ACC112 (cell line): Measurements from ENCODE around the gene TRMU.

Experiments
- H2AFZ ChIP-seq: fragments of 200-600 bp; sonication (generic); one replicate; pipeline ENCODE4 v1.6.0; 2017; ENCODE audit warnings: antibody characterized with exemption, low read length; ENCODE audit not compliant: unreplicated experiment
- H3K27ac ChIP-seq: fragments of 200-600 bp; sonication (generic); 2 replicates; pipeline ENCODE4 v1.5.1; 2014; ENCODE audit warnings: low read depth, mild to moderate bottlenecking, antibody characterized with exemption, low read length, moderate library complexity
- H3K27me3 ChIP-seq: fragments of 200-600 bp; sonication (generic); 2 replicates; pipeline ENCODE4 v1.6.1; 2014; ENCODE audit warnings: mild to moderate bottlenecking, antibody characterized with exemption, low read length, moderate library complexity, mixed read lengths; ENCODE audit not compliant: insufficient read depth
- H3K36me3 ChIP-seq: fragments of 200-600 bp; sonication (generic); 2 replicates; pipeline ENCODE4 v1.6.1; 2016; ENCODE audit warnings: mild to moderate bottlenecking, antibody characterized with exemption, low read length, moderate library complexity, mixed read lengths; ENCODE audit not compliant: insufficient read depth
- H3K4me1 ChIP-seq: fragments of 200-600 bp; sonication (generic); one replicate; pipeline ENCODE4 v1.6.1; 2016; ENCODE audit warnings: low read length, mixed read lengths; ENCODE audit not compliant: insufficient read depth, unreplicated experiment, control insufficient read depth
- H3K4me3 ChIP-seq: fragments of 200-600 bp; sonication (generic); 2 replicates; pipeline ENCODE4 v1.5.1; 2014; ENCODE audit warnings: mild to moderate bottlenecking, low read depth, low read length
- H3K79me2 ChIP-seq: fragments of 200-600 bp; sonication (generic); one replicate; pipeline ENCODE4 v1.6.0; 2016; ENCODE audit warnings: low read length; ENCODE audit not compliant: control insufficient read depth, unreplicated experiment, insufficient read depth

The TRMU gene

GRCh38 chr22:46365166-46365624, 29.7 kb downstream of the TRMU start:
- Histone ChIP-seq H2AFZ (no peak overlapping the region), H3K4me3 (no peak overlapping the region), H3K4me1 (no peaks in the 10 kb centered on the region), H3K27me3 (no peaks in the 10 kb centered on the region), H3K79me2 (no peaks in the 10 kb centered on the region), H3K27ac (no peak overlapping the region), H3K36me3 (no peaks in the 10 kb centered on the region)

DNA sequence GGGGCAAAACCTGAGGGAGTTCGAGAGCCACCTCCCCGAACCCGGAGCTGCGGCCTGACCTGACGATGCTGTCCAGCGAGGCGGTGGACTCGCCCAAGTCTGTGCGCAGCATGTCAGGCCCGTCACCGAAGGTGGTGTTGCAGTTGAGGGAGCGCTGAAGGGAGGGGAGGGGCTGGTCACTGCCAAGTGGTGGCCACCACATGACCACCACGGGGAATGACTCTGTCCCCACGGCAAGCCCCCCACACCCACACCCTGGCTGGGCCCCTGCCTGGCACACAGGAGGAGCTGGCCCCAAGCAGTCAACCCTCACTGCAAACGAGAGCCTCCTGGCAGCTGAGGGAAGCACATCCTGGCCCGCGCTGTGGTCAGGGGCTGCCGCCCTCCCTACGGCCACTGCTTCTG, 30.8 kb downstream of the TRMU start:
- Histone ChIP-seq H3K36me3 (no peaks in the 10 kb centered on the region), H3K4me3 (no peak overlapping the region), H3K4me1 (no peaks in the 10 kb centered on the region), H2AFZ (no peak overlapping the region), H3K27me3 (no peaks in the 10 kb centered on the region), H3K79me2 (no peaks in the 10 kb centered on the region), H3K27ac (no peak overlapping the region)

DNA sequence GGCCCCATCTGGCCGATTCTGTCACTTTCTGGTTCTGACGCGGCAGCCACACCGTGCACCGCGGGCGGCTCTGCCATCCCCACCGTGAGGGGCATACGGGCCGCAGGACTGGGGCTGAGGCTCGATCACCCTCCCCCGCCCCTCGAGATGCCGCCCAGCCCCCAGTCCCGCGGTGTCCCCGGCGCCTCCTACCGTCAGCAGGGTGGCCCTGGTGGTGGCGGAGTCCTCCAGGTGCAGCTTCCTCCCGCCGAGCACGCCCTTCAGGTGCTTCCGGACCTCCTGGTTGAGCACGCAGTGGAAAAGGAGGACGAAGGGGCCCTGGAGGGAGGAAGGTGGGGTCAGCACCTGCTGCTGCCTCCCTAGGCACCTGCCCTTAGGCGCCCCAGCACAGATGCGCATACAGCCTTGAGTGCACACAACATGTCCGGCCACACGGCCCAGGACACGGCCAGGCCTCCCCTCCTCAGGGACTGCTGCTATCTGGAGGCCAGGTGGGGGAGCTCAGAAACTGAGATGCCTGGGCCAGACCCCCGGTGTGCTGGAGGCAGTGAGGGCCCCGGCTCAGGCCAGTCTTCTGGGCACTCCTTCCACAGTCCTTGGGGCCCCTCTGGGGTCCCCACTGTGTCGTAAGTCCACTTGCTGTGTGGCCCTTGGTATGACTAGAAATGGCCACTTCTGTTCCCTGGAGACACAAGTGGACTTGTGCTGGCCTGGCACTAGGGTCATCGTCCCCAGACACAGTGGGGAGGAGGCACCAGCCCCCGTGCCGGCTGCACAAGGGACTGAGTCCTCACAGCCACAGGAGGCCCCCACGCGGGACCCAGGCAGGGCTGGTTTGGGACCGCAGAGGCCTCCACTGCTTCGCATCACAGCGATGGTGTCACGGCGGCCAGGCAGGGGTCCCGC, 31.5 kb downstream of the TRMU start:
- no peak overlapping the region for H3K4me3 ChIP-seq
- H3K36me3 ChIP-seq = no peaks in the 10 kb centered on the region
- H3K27me3 ChIP-seq = no peaks in the 10 kb centered on the region
- no peaks in the 10 kb centered on the region for H3K4me1 ChIP-seq
- H3K79me2 ChIP-seq = no peaks in the 10 kb centered on the region
- H3K27ac ChIP-seq = no peak overlapping the region
- H2AFZ ChIP-seq = no peak overlapping the region

DNA sequence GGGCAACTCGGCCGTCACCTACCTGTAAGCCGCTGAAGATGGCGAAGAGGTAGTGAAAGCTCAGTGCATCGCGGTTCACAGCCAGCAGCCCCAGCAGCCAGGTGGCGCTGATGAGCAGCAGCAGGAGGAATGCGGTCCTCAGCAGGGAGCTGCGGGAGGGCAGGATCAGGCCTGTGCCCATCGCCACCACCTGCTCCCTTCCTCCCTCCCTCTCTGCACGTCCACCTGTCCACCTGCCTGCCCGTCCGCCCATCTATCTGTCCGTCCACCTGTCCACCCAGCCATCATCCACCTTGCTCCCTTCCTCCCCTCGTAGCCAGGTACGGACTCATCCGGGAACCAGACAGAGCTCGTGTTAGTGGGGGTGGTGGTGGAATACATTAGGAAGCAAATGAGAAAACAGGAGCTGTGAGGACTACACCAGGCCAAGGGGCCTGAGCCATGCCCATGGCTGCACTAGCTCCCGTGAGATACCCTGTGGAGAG, 32.2 kb downstream of the TRMU start:
- Histone ChIP-seq H3K4me1 (no peaks in the 10 kb centered on the region), H3K27ac (no peak overlapping the region), H3K27me3 (no peaks in the 10 kb centered on the region), H3K36me3 (no peaks in the 10 kb centered on the region), H3K4me3 (no peak overlapping the region), H2AFZ (no peak overlapping the region), H3K79me2 (no peaks in the 10 kb centered on the region)

DNA sequence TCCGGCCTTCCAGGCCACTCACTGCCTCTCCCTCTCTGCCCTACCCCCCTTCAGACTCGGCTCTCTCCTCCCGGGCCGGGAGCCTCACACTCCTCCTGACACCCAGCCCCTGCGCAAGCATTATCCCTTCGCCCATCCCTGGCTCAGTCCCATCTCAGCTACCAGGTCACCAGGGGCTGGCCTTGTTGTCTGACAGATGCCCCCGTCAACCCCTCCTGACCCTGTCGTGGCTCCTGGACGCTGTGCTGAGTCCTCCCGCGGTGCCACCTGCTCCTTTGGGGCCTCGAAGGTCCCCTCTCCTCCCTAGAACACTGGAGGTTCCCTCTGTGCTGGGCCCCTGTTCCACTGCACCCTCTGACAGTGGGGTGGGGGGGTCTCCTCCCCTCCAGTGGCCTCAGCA, 32.9 kb downstream of the TRMU start:
- Histone ChIP-seq H3K4me3 (no peak overlapping the region), H2AFZ (no peak overlapping the region), H3K27ac (no peak overlapping the region), H3K79me2 (no peaks in the 10 kb centered on the region), H3K36me3 (no peaks in the 10 kb centered on the region), H3K4me1 (no peaks in the 10 kb centered on the region), H3K27me3 (no peaks in the 10 kb centered on the region)

DNA sequence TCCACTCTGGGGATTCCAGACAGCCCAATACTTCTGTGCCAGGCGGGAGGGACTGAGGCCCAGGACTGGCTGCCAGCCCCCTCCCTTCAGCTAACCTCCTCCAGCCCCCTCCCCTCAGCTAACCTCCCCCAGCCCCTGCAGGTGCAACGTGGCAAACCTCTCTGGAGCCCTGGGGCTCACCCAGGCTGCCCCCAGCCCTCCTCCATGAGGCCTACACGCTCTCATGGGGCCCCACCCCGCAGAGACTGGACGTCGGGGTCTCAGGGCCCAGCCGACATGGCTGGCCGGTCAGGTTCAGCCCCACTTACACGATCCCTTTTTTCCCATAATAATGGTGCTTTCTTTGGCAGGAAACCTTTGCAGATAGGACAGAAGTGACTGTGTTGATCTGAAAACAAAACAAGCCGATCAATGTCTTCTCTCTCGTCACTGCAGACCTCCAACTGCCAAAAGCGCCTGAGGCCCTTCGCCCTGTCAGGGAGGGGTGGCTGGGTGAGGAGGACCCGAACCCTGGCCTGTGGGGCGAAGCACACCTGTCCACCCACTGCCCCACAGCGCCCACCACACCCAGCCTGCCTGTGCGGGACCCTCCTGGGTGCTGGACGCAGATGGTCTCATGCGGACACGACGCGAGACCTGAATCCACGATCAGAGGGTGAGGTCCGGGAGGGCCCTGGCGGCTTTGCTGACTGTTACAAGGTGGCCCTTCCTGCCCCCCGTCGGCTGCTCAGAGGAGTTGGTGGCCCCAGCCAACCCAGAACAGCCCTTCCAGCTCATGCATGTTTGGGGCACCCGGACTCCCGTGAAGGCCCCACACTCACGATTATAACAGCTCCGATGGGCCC, 33.6 kb downstream of the TRMU start:
- Histone ChIP-seq H3K4me3 (no peak overlapping the region), H3K36me3 (no peaks in the 10 kb centered on the region), H3K4me1 (no peaks in the 10 kb centered on the region), H3K27me3 (no peaks in the 10 kb centered on the region), H2AFZ (no peak overlapping the region), H3K79me2 (no peaks in the 10 kb centered on the region), H3K27ac (no peak overlapping the region)

GRCh38 chr22:46369716-46370583, 34.4 kb downstream of the TRMU start:
- H2AFZ ChIP-seq = no peak overlapping the region
- no peak overlapping the region for H3K4me3 ChIP-seq
- no peaks in the 10 kb centered on the region for H3K79me2 ChIP-seq
- H3K27ac ChIP-seq = no peak overlapping the region
- H3K4me1 ChIP-seq = no peaks in the 10 kb centered on the region
- no peaks in the 10 kb centered on the region for H3K27me3 ChIP-seq
- no peaks in the 10 kb centered on the region for H3K36me3 ChIP-seq

DNA sequence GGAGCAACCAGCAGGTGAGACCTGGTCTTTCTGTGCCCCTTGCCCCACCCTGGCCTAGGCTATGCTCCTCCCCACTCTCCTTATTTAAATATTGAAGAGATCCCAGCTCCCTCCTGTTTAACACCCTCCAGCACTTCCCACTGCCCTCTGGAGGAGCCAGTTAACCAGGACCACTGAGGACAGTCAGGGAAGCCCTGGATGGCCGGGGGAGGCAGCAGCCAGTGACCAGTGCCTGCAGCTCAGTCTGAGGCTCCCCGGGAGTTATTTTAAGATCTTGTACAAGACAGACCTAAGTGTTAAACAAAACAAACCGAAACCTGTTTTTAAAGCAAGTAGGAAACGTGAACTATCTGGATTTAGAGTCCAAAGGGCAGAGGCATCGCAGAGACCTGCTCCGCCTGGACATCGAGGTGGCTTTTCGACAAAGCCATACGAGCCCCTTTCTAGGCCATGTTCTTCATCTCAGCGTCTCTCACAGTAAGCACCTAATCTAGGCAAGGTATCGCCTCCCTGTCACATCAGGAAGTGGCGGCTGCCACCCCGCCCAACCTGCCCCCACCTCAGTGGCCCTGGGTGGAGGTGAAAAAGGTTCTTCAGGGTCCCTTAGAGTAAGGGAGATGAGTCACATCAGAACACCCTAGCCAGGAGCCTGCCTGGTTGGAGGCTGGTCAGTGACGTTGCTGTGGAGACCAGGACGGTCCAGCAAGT, 35.2 kb downstream of the TRMU start:
- Histone ChIP-seq H2AFZ (no peak overlapping the region), H3K79me2 (no peaks in the 10 kb centered on the region), H3K27ac (no peak overlapping the region), H3K36me3 (no peaks in the 10 kb centered on the region), H3K27me3 (no peaks in the 10 kb centered on the region), H3K4me1 (no peaks in the 10 kb centered on the region), H3K4me3 (no peak overlapping the region)

- Histone ChIP-seq H2AFZ (no peak overlapping the region), H3K27me3 (no peaks in the 10 kb centered on the region), H3K79me2 (no peaks in the 10 kb centered on the region), H3K4me1 (no peaks in the 10 kb centered on the region), H3K4me3 (no peak overlapping the region), H3K36me3 (no peaks in the 10 kb centered on the region), H3K27ac (no peak overlapping the region)
Observed at GRCh38 chr22:46371623-46372226, 36.2 kb downstream of the TRMU start.
